Activated CD8-positive, alpha-beta memory T cell treated with anti-CD3 and anti-CD28 coated beads for 4 hours (primary cell): ENCODE results near the gene RBM47.
"Not testable (repeated sequence)": the region's sequence is repeated elsewhere in the genome, so short reads cannot be mapped to it uniquely, and the experiment has no call there.

ENCODE experiments used
- DNase-seq, 2 donors: peaks; one replicate each; pipeline ENCODE4 v3.0.0-alpha.2; 2020; ENCODE audit warnings: low read depth in 2 of 2

Gene RBM47

GRCh38 chr4:40562208-40562607, 67.5 kb downstream of the RBM47 start:
- no peak for DNase-seq

- DNase-seq = not testable (repeated sequence)
These were observed 68.0 kb downstream of the RBM47 start for GRCh38 chr4:40561543-40562177.

- no peak for DNase-seq
These were observed 69.8 kb downstream of the RBM47 start for GRCh38 chr4:40559585-40560465.

- DNase-seq = no peak
These were observed 71.9 kb downstream of the RBM47 start for GRCh38 chr4:40557736-40558135.

- no peak for DNase-seq
These were observed 74.3 kb downstream of the RBM47 start for GRCh38 chr4:40555176-40555900.

GRCh38 chr4:40554641-40555040, 75.0 kb downstream of the RBM47 start:
- not testable (repeated sequence) for DNase-seq

- no peak for DNase-seq
These were observed 75.7 kb downstream of the RBM47 start for GRCh38 chr4:40553995-40554394.

- no peak for DNase-seq
These were observed 77.1 kb downstream of the RBM47 start for GRCh38 chr4:40552536-40552935.

- peak in 1 of 2 donors; percentile 2 for DNase-seq
These were observed 78.0 kb downstream of the RBM47 start for GRCh38 chr4:40551568-40552136.

- DNase-seq = no peak
These were observed 78.7 kb downstream of the RBM47 start for GRCh38 chr4:40550948-40551462.

GRCh38 chr4:40550196-40550595, 79.5 kb downstream of the RBM47 start:
- no peak for DNase-seq

GRCh38 chr4:40548256-40548655, 81.4 kb downstream of the RBM47 start:
- DNase-seq = no peak

- DNase-seq = no peak
These were observed 81.9 kb downstream of the RBM47 start for GRCh38 chr4:40547789-40548132.

GRCh38 chr4:40546969-40547788, 82.5 kb downstream of the RBM47 start:
- no peak for DNase-seq

- no peak for DNase-seq
These were observed 83.2 kb downstream of the RBM47 start for GRCh38 chr4:40546506-40546905.

GRCh38 chr4:40545487-40545886, 84.2 kb downstream of the RBM47 start:
- not testable (repeated sequence) for DNase-seq

GRCh38 chr4:40544221-40544620, 85.4 kb downstream of the RBM47 start:
- no peak for DNase-seq

- no peak for DNase-seq
These were observed 88.9 kb downstream of the RBM47 start for GRCh38 chr4:40540800-40541199.

GRCh38 chr4:40536032-40536431, 93.6 kb downstream of the RBM47 start:
- no peak for DNase-seq

GRCh38 chr4:40531636-40532023, 98.0 kb downstream of the RBM47 start:
- no peak for DNase-seq

- DNase-seq = no peak
These were observed 98.6 kb downstream of the RBM47 start for GRCh38 chr4:40530961-40531635.
